Activated T-helper 1 cell treated with Interleukin-2 at 50 U/mL for 16 hours (primary cell): ENCODE data around the gene OPCML.

Experiments
- DNase-seq: peaks from one replicate; pipeline ENCODE4 v3.0.0-alpha.2; 2020; ENCODE audit warnings: low read depth

The OPCML gene

GRCh38 chr11:132844956-132845696 lies 687.2 kb downstream of the OPCML start:
- DNase-seq, result no peak

GRCh38 chr11:132840660-132841059 lies 691.6 kb downstream of the OPCML start:
- no peak for DNase-seq

- no peak for DNase-seq
Measured at GRCh38 chr11:132840191-132840590, 692.1 kb downstream of the OPCML start.

GRCh38 chr11:132839236-132839945 lies 692.9 kb downstream of the OPCML start:
- DNase-seq, result no peak

DNA sequence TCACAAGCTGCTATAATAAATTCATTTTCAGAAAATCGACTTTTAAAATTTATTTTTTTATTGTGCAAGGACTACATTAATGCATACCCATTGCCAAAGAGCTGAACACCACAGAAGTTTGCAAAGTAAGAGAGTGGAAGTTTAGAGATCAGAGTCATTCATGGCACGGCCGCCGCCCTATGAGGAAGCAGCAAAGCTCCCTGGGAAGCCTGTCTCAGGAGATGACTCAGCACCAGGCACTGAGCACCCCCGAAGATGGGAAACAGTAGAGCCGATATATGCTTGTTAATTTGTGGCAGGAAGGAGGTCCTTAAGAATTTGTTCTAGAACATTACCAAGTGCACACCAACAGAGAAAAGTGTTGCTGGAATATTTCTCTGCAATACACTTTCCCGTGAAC lies 693.7 kb downstream of the OPCML start:
- DNase-seq, result no peak

DNA sequence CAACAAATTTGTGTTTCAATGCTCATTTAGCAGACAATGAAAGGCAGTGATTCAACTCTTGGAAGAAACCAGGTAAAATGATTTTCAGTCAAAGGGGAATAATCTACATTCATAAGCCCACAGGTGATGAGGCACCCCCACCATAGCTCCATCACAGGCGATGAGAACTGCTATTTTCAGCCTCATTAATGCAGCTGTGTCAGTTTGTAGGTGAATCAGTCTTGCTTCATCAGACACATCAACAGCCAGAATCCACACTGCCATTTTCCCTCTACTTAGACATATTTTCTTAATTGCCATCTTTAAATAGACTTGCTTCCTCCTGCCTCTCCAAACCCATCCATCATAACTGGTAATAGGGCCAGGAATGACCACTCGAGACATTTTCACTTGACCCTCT lies 701.0 kb downstream of the OPCML start:
- no peak for DNase-seq

- no peak for DNase-seq
Measured at GRCh38 chr11:132824642-132825041, 707.7 kb downstream of the OPCML start.

DNA sequence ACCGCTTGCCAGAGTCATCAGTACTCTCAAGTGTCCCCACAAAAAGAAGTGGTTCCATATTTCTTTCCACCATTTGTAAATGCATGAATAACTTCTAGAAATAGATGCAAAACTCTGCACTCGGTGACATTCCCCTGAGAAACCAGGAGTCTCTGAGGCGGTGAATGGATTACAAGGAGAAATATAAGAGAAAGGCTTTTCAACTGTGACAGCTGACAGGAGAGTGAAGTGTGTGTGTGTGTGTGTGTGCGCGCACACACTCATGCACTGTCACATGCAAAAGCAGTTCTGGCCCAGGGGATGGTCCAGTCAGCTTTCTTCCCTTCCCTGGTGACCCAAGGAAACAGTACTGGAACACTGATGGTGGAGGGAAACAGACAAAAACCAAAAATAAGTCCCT lies 710.0 kb downstream of the OPCML start:
- DNase-seq, result no peak

DNA sequence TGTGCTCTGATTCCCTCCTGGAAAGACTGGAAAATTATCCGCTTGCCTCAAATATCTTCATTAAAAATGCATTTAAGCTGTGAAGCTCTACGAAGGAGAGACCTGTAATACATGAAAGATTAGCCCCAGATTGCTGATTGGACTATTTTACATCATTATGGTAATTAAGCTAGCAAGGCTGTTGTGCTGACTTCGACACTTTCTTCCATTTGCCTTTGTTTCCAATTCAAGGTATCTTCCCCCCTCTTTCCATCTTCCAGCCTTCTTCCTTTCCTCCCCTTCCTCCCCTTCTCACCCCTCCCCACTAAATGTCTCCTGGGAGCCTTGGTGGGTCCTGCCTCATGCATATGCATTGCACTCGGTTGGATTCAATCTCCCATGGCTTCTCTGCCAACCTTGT lies 710.8 kb downstream of the OPCML start:
- DNase-seq, result no peak

- DNase-seq, result no peak
Measured at GRCh38 chr11:132821014-132821413, 711.3 kb downstream of the OPCML start.

GRCh38 chr11:132818951-132819350 lies 713.4 kb downstream of the OPCML start:
- no peak for DNase-seq

GRCh38 chr11:132817387-132817786 lies 714.9 kb downstream of the OPCML start:
- no peak for DNase-seq

DNA sequence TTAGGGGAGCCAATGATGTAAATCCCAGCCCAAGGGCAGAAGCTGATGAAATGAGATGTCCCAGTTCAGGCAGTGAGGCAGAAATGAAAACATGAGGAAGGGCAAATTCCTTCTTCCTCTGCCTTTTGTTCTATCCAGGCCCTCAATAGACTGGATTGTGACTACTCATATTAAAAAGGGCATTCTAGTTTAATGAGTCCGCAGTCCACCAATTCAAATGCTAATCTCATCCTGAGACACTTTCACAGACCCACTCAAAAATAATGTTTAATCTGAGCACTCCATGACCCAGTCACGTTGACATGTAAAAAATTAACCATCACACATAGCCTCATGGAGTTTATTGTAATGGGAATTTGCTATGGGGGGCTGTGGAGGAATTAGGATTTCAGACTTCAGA lies 717.9 kb downstream of the OPCML start:
- no peak for DNase-seq

GRCh38 chr11:132811649-132812048 lies 720.7 kb downstream of the OPCML start:
- DNase-seq, result no peak

DNA sequence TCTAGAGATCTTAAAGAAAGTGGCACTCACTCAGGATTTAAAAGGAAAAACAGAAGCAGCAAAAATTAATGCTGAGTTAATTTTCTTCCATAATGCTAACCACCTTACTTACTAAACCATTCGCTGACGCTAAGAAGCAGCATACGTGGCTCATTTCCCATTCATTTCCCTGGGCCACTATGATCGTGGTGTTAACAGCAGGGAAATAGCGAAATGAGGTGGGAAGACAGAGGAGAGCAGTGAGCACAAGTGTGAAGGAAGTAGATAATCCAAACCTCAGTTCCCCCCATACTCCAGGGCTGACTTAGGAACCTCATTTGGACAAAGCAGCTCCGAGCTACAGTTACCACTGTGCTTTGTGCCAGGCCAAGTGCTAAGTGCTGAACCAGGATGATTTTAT lies 723.2 kb downstream of the OPCML start:
- no peak for DNase-seq

- no peak for DNase-seq
Measured at GRCh38 chr11:132804258-132804657, 728.0 kb downstream of the OPCML start.

GRCh38 chr11:132803436-132803835 lies 728.9 kb downstream of the OPCML start:
- DNase-seq, result no peak

DNA sequence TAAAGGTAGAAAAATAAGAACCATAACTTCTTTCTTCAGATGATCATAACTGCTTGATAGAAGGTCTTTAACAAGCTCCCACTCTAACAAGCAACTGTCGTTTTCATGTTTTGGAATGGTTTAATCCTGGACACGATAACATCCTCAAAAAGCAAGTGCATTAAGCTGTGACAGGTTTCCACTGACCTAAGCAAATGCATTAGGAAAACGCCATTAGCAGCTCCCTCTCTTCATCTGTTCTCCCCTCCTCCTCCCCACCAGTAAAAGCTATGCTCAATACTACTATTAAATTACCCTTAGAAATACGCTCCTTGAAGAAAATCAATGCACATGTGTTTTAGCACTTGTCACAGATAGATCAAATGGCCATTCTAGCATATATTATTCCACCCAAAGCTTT lies 729.4 kb downstream of the OPCML start:
- DNase-seq, result no peak

DNA sequence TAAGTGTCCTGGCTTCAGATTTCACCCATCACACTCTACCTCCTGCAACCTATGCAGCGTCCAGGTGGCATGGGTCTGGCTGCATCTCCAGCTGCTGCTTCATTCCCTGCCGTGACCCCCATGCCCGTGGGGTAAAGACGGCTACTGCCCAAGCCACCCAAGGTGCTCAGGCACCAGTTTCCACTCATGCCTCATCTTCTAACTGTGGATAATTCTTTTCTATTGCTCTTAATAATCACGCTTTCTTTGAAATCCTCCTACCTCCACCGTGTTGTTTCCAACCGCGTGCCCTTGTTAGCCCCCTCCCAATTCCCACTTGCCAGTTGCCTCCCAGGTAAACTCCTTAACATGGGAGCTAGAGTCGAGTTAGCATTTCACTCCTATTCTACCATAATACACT lies 738.5 kb downstream of the OPCML start:
- DNase-seq, result no peak

DNA sequence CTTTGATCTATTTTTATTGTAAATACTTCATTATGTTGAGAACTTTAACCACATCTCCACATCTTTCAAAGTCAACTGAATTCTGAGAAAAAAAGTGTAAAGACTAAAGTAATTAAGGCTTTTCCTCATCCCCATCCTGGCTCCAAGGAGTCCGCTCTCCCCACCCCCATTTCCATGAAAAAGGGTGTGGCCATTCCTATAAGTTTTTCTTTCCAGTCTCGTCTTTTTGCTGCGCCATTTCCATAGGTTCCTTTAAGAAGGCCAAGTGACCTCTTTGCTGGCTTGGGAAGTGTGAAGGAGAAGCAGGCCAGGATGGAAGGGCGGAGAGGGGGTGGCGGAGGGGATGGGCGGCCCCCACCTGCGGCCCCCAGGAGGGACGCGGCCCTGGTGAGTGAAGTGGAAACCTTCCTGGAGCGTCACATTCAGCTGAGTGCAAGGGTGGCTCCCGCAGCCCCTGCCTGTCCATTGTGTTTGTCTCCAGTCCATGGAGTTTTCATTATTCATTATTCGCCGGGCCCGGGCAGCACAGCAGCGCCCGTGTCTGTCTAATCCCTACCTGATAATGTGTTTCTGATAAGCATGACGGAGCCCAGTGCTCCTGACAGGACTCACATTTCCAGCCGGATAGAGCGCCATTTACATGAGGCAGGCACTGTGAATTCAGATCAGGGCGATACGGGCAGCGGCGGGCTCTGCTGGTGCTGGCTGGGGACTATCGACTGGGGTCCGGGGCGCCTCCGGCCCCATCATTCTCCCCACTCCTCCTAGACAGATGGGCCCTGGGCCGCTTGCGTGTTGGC lies 739.8 kb downstream of the OPCML start:
- no peak for DNase-seq

DNA sequence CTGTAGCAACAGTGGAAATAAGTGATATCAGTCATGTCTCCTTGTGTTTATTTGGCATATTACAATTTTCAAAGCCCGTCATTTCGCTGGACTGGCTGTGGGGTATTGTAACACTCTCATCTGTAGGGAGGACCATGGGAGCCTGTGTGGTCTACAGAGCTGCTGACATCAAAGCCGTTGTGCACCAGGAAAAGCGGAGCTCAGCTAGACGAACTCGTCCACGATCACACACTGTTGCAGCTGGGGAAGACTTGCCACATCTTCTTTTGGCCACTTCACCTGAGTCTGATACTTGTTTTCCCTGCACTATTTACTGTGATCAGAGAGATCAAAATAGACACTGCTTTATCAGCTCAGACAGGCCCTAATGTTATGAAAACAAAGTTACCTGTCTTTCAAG lies 741.3 kb downstream of the OPCML start:
- no peak for DNase-seq

- no peak for DNase-seq
Measured at GRCh38 chr11:132790466-132790865, 741.8 kb downstream of the OPCML start.

DNA sequence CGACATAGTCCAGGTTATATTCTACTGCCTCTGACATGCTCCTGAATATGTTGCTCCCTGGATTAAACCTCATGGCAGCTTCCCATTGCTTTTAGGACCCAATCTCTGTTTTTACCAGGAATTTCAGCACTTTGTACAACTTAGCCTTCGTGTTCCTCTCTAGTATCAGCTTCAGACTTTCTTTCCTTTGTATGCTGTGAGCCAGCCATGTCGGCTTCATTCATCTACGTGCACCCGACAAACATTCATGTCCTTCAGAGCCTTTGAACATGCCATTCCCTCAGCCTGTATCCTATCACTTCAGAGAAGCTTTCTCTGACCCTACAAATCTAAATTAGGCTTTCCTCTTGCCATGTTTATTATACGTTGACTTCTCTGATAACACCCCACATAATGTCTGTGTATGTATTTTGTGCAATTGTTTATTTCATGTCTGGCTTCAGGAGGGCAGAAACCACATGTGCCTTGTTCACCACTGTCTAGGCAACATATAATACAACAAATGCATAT lies 743.4 kb downstream of the OPCML start:
- DNase-seq, result no peak
